T-cell (primary cell): Measurements from ENCODE around the gene POLRMT. TPM values are rescaled to one million over a fixed set of nuclear protein-coding genes. Genes with fewer than 3 reads are reported as not detected.

ENCODE experiments used
- ATAC-seq, 4 experiments: fragments of 200-7000 bp in 3 of 4; fragments of 150-1000 bp in 1 of 4; cut with Tn5 transposase; replicated peaks in 1 of 4; 1 replicate in 3 of 4; 2 replicates in 1 of 4; pipeline ENCODE4 v1.10.0; 2021; ENCODE audit warnings: moderate library complexity in 3 of 4, mild to moderate bottlenecking in 2 of 4, moderate number of reproducible peaks in 1 of 4
- CTCF ChIA-PET, 2 donors: fragments of 300-600 bp; sonication (Branson Sonifier 250); formaldehyde crosslinking; loops; one replicate each; lab custom pipeline; 2022; ENCODE audit warnings: antibody characterized with exemption in 2 of 2; lab: Charles Lee
- POLR2A ChIA-PET, 2 donors: fragments of 300-600 bp; sonication (Branson Sonifier 250); formaldehyde crosslinking; loops; one replicate each; lab custom pipeline; 2022; ENCODE audit warnings: antibody characterized with exemption in 2 of 2; lab: Charles Lee
- DNase-seq, 35 experiments: peaks; one replicate each; pipeline versions ENCODE4 v3.0.0 to v3.0.0-alpha.2; 2013 to 2023
- H3K27ac ChIP-seq: one replicate; pipeline ENCODE4 v1.5.1; 2013; ENCODE audit warnings: low read length
- H3K27me3 ChIP-seq, 2 experiments: replicated peaks in 1 of 2; 1 replicate in 1 of 2; 2 replicates in 1 of 2; pipeline versions ENCODE4 v1.6.1 to v1.7.0; 2013; ENCODE audit warnings: low read length in 1 of 2, mixed read lengths in 1 of 2; ENCODE audit not compliant: control insufficient read depth in 2 of 2, insufficient read depth in 2 of 2; ENCODE audit errors: extremely low read depth in 1 of 2
- H3K36me3 ChIP-seq, 2 donors: 1 replicate in 1 of 2; 2 replicates in 1 of 2; pipeline versions ENCODE4 v1.6.1 to v1.7.0; 2013; ENCODE audit warnings: low read length in 1 of 2; ENCODE audit not compliant: control insufficient read depth in 2 of 2, insufficient read depth in 1 of 2; ENCODE audit errors: extremely low read depth in 1 of 2
- H3K4me1 ChIP-seq, 2 experiments: 1 replicate in 1 of 2; 2 replicates in 1 of 2; pipeline versions ENCODE4 v1.6.1 to v1.7.0; 2013; ENCODE audit warnings: low read length in 2 of 2, mixed read lengths in 1 of 2; ENCODE audit not compliant: insufficient read depth in 2 of 2, control insufficient read depth in 1 of 2; ENCODE audit errors: extremely low read depth in 1 of 2
- H3K4me3 ChIP-seq, 2 donors: 1 replicate in 1 of 2; 2 replicates in 1 of 2; pipeline versions ENCODE4 v1.5.1 to v1.7.0; 2013; ENCODE audit warnings: mild to moderate bottlenecking in 2 of 2, low read length in 1 of 2, moderate library complexity in 1 of 2; ENCODE audit not compliant: control insufficient read depth in 1 of 2; ENCODE audit errors: extremely low read depth in 1 of 2
- H3K9me3 ChIP-seq: 2 replicates; pipeline ENCODE4 v1.7.0; 2013
- H3K27ac Mint-ChIP-seq, 2 donors: one replicate each; pipeline ENCODE4 v1.8.0; 2020 to 2021; ENCODE audit warnings: mild to moderate bottlenecking in 2 of 2, mixed read lengths in 2 of 2
- H3K27me3 Mint-ChIP-seq, 2 donors: one replicate each; pipeline ENCODE4 v1.8.0; 2021 to 2022; ENCODE audit warnings: mixed read lengths in 2 of 2
- H3K36me3 Mint-ChIP-seq: one replicate; pipeline ENCODE4 v1.8.0; 2021; ENCODE audit warnings: mixed read lengths
- H3K4me1 Mint-ChIP-seq, 3 donors: one replicate each; pipeline ENCODE4 v1.8.0; 2020 to 2022; ENCODE audit warnings: mixed read lengths in 3 of 3, mild to moderate bottlenecking in 1 of 3
- H3K4me3 Mint-ChIP-seq, 3 donors: one replicate each; pipeline ENCODE4 v1.8.0; 2020 to 2022; ENCODE audit warnings: mild to moderate bottlenecking in 3 of 3, mixed read lengths in 3 of 3, moderate library complexity in 3 of 3
- H3K9me3 Mint-ChIP-seq, 3 donors: one replicate each; pipeline ENCODE4 v1.8.0; 2020 to 2022; ENCODE audit warnings: mixed read lengths in 3 of 3
- WGBS: methylation state at CpG from one replicate; pipeline ENCODE4 v1.1.5; 2013; ENCODE audit warnings: missing lambda C conversion rate; ENCODE audit not compliant: insufficient coverage; 5-methylcytosine and 5-hydroxymethylcytosine counted together
- total RNA-seq, 35 experiments: library from RNA in 6 of 35; stranded (reverse) in 6 of 35; fragments of 120-200 nt in 1 of 35; gene quantifications; one replicate each; pipeline versions ENCODE4 v1.2.1 to v1.2.4 and lab custom pipeline; 2013 to 2026

The POLRMT gene
- total RNA-seq, 5 donors from 2014 or later (not counting 1 experiment from before 2014, with no cell fraction given) = 61.3 to 118 (median 103) TPM

GRCh38 chr19:655691-656090 lies 22.4 kb upstream of the POLRMT start:
- POLR2A ChIA-PET = no interaction called here
- Histone ChIP-seq H3K4me3 (no peak overlapping the region), H3K9me3 (no peaks in the 10 kb centered on the region), H3K36me3 (peaks cover 31 to 62% of the 10 kb centered on the region in 2 donors), H3K27me3 (no peaks in the 10 kb centered on the region), H3K27ac (no peak overlapping the region), H3K4me1 (peaks cover 8 to 85% of the 10 kb centered on the region in 2 experiments)
- CTCF ChIA-PET = no interaction called here
- H3K27ac Mint-ChIP-seq = peak overlapping the region in 1 of 2 donors; percentile 16
- H3K4me3 Mint-ChIP-seq = peak overlapping the region in 1 of 3 donors; percentile 66
- peaks cover 10% of the 10 kb centered on the region for H3K36me3 Mint-ChIP-seq
- H3K4me1 Mint-ChIP-seq = peaks cover 33 to 65% (median 50%) of the 10 kb centered on the region in 3 donors
- no peak for ATAC-seq
- 90% methylated on average over 12 of the region's 17 CpGs for WGBS
- no peaks in the 10 kb centered on the region for H3K9me3 Mint-ChIP-seq
- DNase-seq = no peak
- H3K27me3 Mint-ChIP-seq = no peaks in the 10 kb centered on the region

GRCh38 chr19:653425-653824 lies 20.1 kb upstream of the POLRMT start:
- Mint-ChIP-seq H3K9me3 (no peaks in the 10 kb centered on the region), H3K27ac (no peak overlapping the region), H3K4me1 (peaks cover 20 to 47% (median 34%) of the 10 kb centered on the region in 3 donors), H3K36me3 (peaks cover 8% of the 10 kb centered on the region), H3K27me3 (no peaks in the 10 kb centered on the region), H3K4me3 (no peak overlapping the region)
- H3K36me3 ChIP-seq = peaks cover 40 to 75% of the 10 kb centered on the region in 2 donors
- H3K4me1 ChIP-seq = peaks cover 0 to 62% of the 10 kb centered on the region in 2 experiments
- no peak overlapping the region for H3K27ac ChIP-seq
- ChIA-PET POLR2A (no interaction called here), CTCF (no interaction called here)
- no peaks in the 10 kb centered on the region for H3K9me3 ChIP-seq
- 94% methylated on average over 17 of the region's 17 CpGs for WGBS
- H3K4me3 ChIP-seq = no peak overlapping the region
- ATAC-seq = no peak
- DNase-seq = no peak
- H3K27me3 ChIP-seq = no peaks in the 10 kb centered on the region

- 93% methylated on average over 47 of the region's 54 CpGs for WGBS
- Mint-ChIP-seq H3K4me3 (no peak overlapping the region), H3K27me3 (no peaks in the 10 kb centered on the region), H3K4me1 (peaks cover 20 to 41% (median 31%) of the 10 kb centered on the region in 3 donors), H3K27ac (no peak overlapping the region), H3K9me3 (no peaks in the 10 kb centered on the region), H3K36me3 (peaks cover 8% of the 10 kb centered on the region)
- no peak overlapping the region for H3K4me3 ChIP-seq
- ChIA-PET CTCF (no interaction called here), POLR2A (no interaction called here)
- no peak for ATAC-seq
- H3K27me3 ChIP-seq = no peaks in the 10 kb centered on the region
- no peaks in the 10 kb centered on the region for H3K9me3 ChIP-seq
- H3K27ac ChIP-seq = no peak overlapping the region
- DNase-seq = no peak
- peaks cover 0 to 55% of the 10 kb centered on the region in 2 experiments for H3K4me1 ChIP-seq
- peaks cover 40 to 72% of the 10 kb centered on the region in 2 donors for H3K36me3 ChIP-seq
These were observed 19.4 kb upstream of the POLRMT start for GRCh38 chr19:652467-653389.

DNA sequence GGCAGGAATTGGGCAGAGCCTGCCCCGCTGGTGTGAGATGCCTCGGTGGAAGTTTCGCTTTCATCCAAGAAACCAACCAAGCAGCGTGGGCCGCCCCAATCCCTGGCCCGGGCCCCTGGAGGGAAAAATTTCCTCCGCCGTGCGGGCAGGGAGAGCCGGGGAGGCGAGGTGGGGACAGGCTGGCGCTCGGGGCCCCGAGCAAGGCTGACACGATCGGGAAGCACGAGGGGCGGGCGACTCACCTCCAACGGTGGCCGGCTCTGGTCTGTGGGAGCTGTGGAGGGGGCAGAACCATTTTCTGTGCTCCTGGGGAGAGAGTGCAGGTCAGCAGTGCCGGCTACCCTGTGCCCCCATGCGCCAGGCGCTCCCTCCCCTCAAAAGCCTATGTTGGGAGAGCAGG lies 18.7 kb upstream of the POLRMT start:
- Histone ChIP-seq H3K4me1 (peaks cover 0 to 48% of the 10 kb centered on the region in 2 experiments), H3K27ac (no peak overlapping the region), H3K27me3 (no peaks in the 10 kb centered on the region), H3K9me3 (no peaks in the 10 kb centered on the region), H3K36me3 (peaks cover 44 to 71% of the 10 kb centered on the region in 2 donors), H3K4me3 (no peak overlapping the region)
- POLR2A ChIA-PET = no interaction called here
- Mint-ChIP-seq H3K27me3 (no peaks in the 10 kb centered on the region), H3K27ac (no peak overlapping the region), H3K36me3 (peaks cover 8% of the 10 kb centered on the region), H3K4me1 (peaks cover 20 to 34% (median 24%) of the 10 kb centered on the region in 3 donors), H3K9me3 (no peaks in the 10 kb centered on the region), H3K4me3 (no peak overlapping the region)
- ATAC-seq (no peak), DNase-seq (no peak)
- 83% methylated on average over 18 of the region's 24 CpGs for WGBS
- CTCF ChIA-PET = no interaction called here

DNA sequence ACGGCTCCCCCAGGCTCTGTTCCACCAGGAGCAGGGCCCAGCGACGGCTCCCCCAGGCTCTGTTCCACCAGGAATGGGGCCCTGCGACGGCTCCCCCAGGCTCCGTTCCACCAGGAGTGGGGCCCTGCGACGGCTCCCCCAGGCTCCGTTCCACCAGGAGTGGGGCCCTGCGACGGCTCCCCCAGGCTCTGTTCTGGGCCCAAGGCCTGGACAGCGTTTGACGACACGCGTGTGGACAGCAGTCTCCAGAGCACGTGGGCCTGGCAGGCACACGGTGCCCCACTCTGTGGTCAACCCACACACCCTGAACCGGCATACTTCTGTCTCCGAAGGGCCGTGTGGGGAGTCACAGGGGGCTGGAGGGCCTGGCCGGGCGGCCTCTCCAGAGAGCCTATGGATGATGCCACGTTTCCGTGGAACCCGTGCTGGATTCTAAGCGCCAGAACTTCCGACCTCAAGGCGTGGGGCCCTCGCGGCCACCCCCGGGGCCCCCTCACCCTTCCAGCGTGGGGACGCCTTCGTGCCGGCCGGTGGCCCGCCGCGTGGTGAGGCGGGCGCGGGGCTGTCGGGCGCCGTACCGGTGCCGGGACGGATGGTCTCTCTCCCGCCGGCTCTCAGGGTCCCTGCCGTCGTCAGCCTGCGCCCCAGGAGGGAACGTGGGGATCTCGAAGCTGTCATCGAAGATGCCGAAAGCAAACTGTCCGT lies 17.9 kb upstream of the POLRMT start:
- no peaks in the 10 kb centered on the region for H3K27me3 Mint-ChIP-seq
- no peaks in the 10 kb centered on the region for H3K27me3 ChIP-seq
- no peak overlapping the region for H3K27ac ChIP-seq
- 95% methylated on average over 54 of the region's 58 CpGs for WGBS
- H3K4me1 Mint-ChIP-seq = peaks cover 16 to 28% (median 20%) of the 10 kb centered on the region in 3 donors
- H3K36me3 ChIP-seq = peaks cover 48 to 73% of the 10 kb centered on the region in 2 donors
- H3K27ac Mint-ChIP-seq = no peak overlapping the region
- POLR2A ChIA-PET = no interaction called here
- CTCF ChIA-PET = no interaction called here
- H3K4me3 ChIP-seq = no peak overlapping the region
- H3K36me3 Mint-ChIP-seq = peaks cover 9% of the 10 kb centered on the region
- DNase-seq (no peak), ATAC-seq (no peak)
- H3K4me3 Mint-ChIP-seq = no peak overlapping the region
- no peaks in the 10 kb centered on the region for H3K9me3 Mint-ChIP-seq
- no peaks in the 10 kb centered on the region for H3K9me3 ChIP-seq
- H3K4me1 ChIP-seq = peaks cover 0 to 41% of the 10 kb centered on the region in 2 experiments

DNA sequence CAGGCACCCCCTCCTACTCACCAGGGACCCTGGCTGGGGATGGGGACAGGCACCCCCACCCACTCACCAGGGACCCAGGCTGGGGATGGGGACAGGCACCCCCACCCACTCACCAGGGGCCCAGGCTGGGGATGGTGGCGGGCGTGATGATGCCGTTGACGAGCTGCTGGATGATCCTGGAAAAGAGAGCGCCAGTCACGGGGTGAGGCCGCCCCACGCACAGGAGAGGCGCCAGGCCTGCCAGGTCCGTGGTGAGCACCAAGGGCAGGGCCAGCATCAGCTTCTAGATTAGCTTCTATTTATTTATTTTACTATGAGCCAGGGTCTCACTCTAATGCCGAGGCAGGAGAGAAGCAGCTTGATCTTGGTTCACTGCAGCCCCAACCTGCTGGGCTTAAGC lies 16.8 kb upstream of the POLRMT start:
- Histone ChIP-seq H3K36me3 (peaks cover 50 to 74% of the 10 kb centered on the region in 2 donors), H3K9me3 (no peaks in the 10 kb centered on the region), H3K4me1 (peaks cover 0 to 29% of the 10 kb centered on the region in 2 experiments), H3K4me3 (no peak overlapping the region), H3K27me3 (no peaks in the 10 kb centered on the region), H3K27ac (no peak overlapping the region)
- no peaks in the 10 kb centered on the region for H3K9me3 Mint-ChIP-seq
- 83% methylated on average over 6 of the region's 11 CpGs for WGBS
- H3K36me3 Mint-ChIP-seq = peaks cover 11% of the 10 kb centered on the region
- H3K4me3 Mint-ChIP-seq = no peak overlapping the region
- DNase-seq = no peak
- ATAC-seq = no peak
- ChIA-PET CTCF (interaction anchor here in 1 of 2 donors (0.6 kb wide), 1 partner anchor 9 kb away, joined by 3 read pairs; no protein-coding TSS in a partner anchor), POLR2A (interaction anchor here in 1 of 2 donors (0.7 kb wide), 1 partner anchor 1005 kb away, joined by 7 read pairs; no protein-coding TSS in a partner anchor)
- no peak overlapping the region for H3K27ac Mint-ChIP-seq
- H3K27me3 Mint-ChIP-seq = no peaks in the 10 kb centered on the region
- H3K4me1 Mint-ChIP-seq = peaks cover 7 to 17% (median 9%) of the 10 kb centered on the region in 3 donors
